ENCODE results near the gene CD247. TPM values are rescaled to one million over a fixed set of nuclear protein-coding genes. Genes with fewer than 3 reads are reported as not detected.

The CD247 gene
- total and polyA plus RNA-seq, 10 donors: 15.8 to 67.1 (median 33.1) TPM

DNA sequence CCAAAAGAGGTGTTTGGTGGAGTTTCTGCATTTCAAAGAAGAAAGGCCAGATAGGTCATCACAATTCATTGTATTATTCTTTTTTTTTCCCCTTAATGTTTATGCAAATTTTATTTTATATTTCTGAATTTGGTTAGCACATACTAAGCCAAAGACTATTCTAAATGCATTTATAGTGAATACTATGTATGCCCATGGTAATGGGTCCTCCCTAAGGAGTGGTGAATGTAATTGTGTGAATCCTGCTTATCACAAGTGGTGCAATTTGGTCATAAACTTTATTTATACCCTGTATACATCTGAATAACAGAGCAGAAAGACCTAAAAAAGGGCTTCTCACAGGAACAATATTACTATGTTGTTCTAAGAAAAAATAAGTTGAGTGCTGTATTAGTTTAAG is 99.1 kb downstream of the CD247 start:
- TF ChIP-seq POLR2A (IDR thresholded peaks at IDR 0.05): no peak
- TF ChIP-seq, protein P1, sequence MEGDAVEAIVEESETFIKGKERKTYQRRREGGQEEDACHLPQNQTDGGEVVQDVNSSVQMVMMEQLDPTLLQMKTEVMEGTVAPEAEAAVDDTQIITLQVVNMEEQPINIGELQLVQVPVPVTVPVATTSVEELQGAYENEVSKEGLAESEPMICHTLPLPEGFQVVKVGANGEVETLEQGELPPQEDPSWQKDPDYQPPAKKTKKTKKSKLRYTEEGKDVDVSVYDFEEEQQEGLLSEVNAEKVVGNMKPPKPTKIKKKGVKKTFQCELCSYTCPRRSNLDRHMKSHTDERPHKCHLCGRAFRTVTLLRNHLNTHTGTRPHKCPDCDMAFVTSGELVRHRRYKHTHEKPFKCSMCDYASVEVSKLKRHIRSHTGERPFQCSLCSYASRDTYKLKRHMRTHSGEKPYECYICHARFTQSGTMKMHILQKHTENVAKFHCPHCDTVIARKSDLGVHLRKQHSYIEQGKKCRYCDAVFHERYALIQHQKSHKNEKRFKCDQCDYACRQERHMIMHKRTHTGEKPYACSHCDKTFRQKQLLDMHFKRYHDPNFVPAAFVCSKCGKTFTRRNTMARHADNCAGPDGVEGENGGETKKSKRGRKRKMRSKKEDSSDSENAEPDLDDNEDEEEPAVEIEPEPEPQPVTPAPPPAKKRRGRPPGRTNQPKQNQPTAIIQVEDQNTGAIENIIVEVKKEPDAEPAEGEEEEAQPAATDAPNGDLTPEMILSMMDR (IDR thresholded peaks at IDR 0.05 in 8 of 11, conservative IDR thresholded peaks at IDR 0.05 in 3 of 11): no peak
- TF ChIP-seq POLR2AphosphoS5 (IDR thresholded peaks at IDR 0.05): no peak
- Histone ChIP-seq H3K36me3 (peaks cover 0 to 52% (median 18%) of the 10 kb centered on the region in 6 donors), H3K4me1 (peaks cover 0 to 8% (median 0%) of the 10 kb centered on the region in 6 donors), H3K27ac (no peak overlapping the region), H3K9me3 (no peaks in the 10 kb centered on the region), H3K4me3 (no peak overlapping the region), H3K27me3 (replicated peaks in 1 of 7) (no peaks in the 10 kb centered on the region)
- DNase-seq: no peak
- intact Hi-C loops (cut with DNase I; ENCODE audit: low total_unique reads): no loop called here

DNA sequence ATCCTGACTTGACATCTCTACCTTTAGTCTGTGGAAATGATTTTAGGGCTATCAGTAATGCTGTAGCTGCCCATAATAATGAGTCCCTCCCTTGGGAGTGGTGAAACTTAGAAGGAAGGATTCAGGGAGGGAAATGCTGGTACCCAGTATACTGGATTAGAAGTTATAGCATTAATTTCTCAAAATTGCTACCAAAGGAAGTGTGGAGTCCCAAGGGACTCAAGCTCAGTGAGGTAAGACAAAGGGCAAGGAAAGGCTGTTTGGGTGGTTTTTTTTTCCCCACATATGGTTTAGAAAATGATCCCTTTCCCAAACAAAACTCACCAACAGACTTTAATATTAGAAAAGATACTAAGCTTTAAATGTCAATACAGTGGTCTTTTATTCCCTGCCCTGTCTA is 99.9 kb downstream of the CD247 start:
- TF ChIP-seq, protein P1 (IDR thresholded peaks at IDR 0.05 in 8 of 11, conservative IDR thresholded peaks at IDR 0.05 in 3 of 11): no peak
- TF ChIP-seq POLR2AphosphoS5 (IDR thresholded peaks at IDR 0.05) (no peak), POLR2A (IDR thresholded peaks at IDR 0.05) (no peak)
- intact Hi-C loops (cut with DNase I; ENCODE audit: low total_unique reads): no loop called here
- H3K9me3 ChIP-seq: no peaks in the 10 kb centered on the region
- H3K36me3 ChIP-seq: peaks cover 0 to 54% (median 22%) of the 10 kb centered on the region in 6 donors
- no peak overlapping the region for H3K4me3 ChIP-seq
- H3K27me3 ChIP-seq (replicated peaks in 1 of 7): no peaks in the 10 kb centered on the region
- H3K27ac ChIP-seq: no peak overlapping the region
- H3K4me1 ChIP-seq: peaks cover 0 to 8% (median 0%) of the 10 kb centered on the region in 6 donors
- DNase-seq: no peak

- Histone ChIP-seq H3K27ac (no peak overlapping the region), H3K4me3 (no peak overlapping the region), H3K9me3 (no peaks in the 10 kb centered on the region), H3K36me3 (peaks cover 0 to 64% (median 33%) of the 10 kb centered on the region in 6 donors), H3K27me3 (replicated peaks in 1 of 7) (no peaks in the 10 kb centered on the region), H3K4me1 (peaks cover 0 to 8% (median 0%) of the 10 kb centered on the region in 6 donors)
- 58 to 83% (median 68%) methylated on average over 1 of the region's 1 CpG for WGBS, 5 donors
- no peak for DNase-seq
- TF ChIP-seq POLR2AphosphoS5 (IDR thresholded peaks at IDR 0.05) (no peak), POLR2A (IDR thresholded peaks at IDR 0.05) (no peak)
- TF ChIP-seq, protein P1 (IDR thresholded peaks at IDR 0.05 in 8 of 11, conservative IDR thresholded peaks at IDR 0.05 in 3 of 11): no peak
- intact Hi-C loops (cut with DNase I; ENCODE audit: low total_unique reads): no loop called here
Measured at GRCh38 chr1:167416506-167416905, 101.8 kb downstream of the CD247 start.

DNA sequence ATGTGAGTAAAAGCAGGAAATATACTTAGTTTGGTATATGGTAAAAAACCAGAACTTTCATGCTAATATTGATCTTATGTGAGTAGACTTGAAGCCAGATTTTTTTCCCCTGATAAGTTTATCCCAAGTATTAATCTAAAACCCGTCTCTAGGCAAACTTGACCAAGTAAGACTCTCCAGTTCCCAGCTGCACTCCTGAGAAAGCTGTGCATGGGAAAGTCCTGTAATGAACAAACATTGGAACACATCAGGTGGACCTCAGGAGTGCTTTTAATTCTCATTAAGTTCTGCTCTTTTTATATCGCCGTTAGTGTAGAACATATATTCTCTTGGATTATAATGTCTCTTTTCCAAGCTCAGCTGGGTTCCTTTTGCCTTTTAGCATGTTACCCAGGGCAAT is 105.0 kb downstream of the CD247 start:
- no peaks in the 10 kb centered on the region for H3K9me3 ChIP-seq
- intact Hi-C loops (cut with DNase I; ENCODE audit: low total_unique reads): no loop called here
- no peak for DNase-seq
- H3K4me3 ChIP-seq: no peak overlapping the region
- H3K4me1 ChIP-seq: peaks cover 0 to 4% (median 0%) of the 10 kb centered on the region in 6 donors
- H3K27ac ChIP-seq: no peak overlapping the region
- H3K27me3 ChIP-seq (replicated peaks in 1 of 7): no peaks in the 10 kb centered on the region
- TF ChIP-seq POLR2A (IDR thresholded peaks at IDR 0.05): no peak
- TF ChIP-seq POLR2AphosphoS5 (IDR thresholded peaks at IDR 0.05): no peak
- TF ChIP-seq, protein P1 (IDR thresholded peaks at IDR 0.05 in 8 of 11, conservative IDR thresholded peaks at IDR 0.05 in 3 of 11): no peak
- H3K36me3 ChIP-seq: peaks cover 0 to 86% (median 34%) of the 10 kb centered on the region in 6 donors
- WGBS, 5 donors: 86 to 97% (median 94%) methylated on average over 3 of the region's 3 CpGs
